ENCODE results near the gene WDR37. TPM values are rescaled to one million over a fixed set of nuclear protein-coding genes. Genes with fewer than 3 reads are reported as not detected.
A peak's percentile ranks its signal among the peaks of the same experiment; 100 is the strongest.
"Not testable (repeated sequence)": the region's sequence is repeated elsewhere in the genome, so short reads cannot be mapped to it uniquely, and the experiment has no call there.

The WDR37 gene
- total RNA-seq, 2 experiments from 2014 or later: 30.4 to 34.4 TPM

DNA sequence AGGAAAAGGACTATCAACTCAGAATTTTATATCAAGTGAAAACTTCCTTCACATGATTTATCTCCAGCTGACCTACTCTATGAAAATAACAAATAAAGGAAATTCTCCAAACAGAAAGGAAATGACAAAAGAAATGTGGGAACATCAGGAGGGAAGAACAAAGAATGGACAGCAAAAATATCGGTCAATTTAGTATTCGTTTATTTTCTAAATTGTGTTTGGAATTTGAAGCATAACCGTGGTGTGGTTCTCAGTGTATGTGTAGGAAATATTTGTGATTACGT, 8.7 kb downstream of the WDR37 start:
- Mint-ChIP-seq H3K27ac (no peak overlapping the region), H3K4me3 (no peak overlapping the region), H3K36me3 (peaks cover 23% of the 10 kb centered on the region), H3K9me3 (no peaks in the 10 kb centered on the region), H3K4me1 (peaks cover 56% of the 10 kb centered on the region), H3K27me3 (no peaks in the 10 kb centered on the region)
- no peak for DNase-seq
- ATAC-seq (ENCODE audit: low read depth): no peak
- POLR2A ChIA-PET: no interaction called here

- POLR2A ChIA-PET; H3K27me3 Mint-ChIP-seq; H3K4me3 Mint-ChIP-seq; DNase-seq; ATAC-seq (ENCODE audit: low read depth); H3K27ac Mint-ChIP-seq; H3K9me3 Mint-ChIP-seq: not testable (repeated sequence)
- peaks cover 42% of the 10 kb centered on the region for H3K4me1 Mint-ChIP-seq
- H3K36me3 Mint-ChIP-seq: peaks cover 21% of the 10 kb centered on the region
These were observed 10.5 kb downstream of the WDR37 start for GRCh38 chr10:1066734-1067133.

- ATAC-seq (ENCODE audit: low read depth): no peak
- no peak overlapping the region for H3K4me3 Mint-ChIP-seq
These were observed 12.5 kb downstream of the WDR37 start for GRCh38 chr10:1068380-1069361.

GRCh38 chr10:1070919-1071318, 14.7 kb downstream of the WDR37 start:
- Mint-ChIP-seq H3K27me3 (no peaks in the 10 kb centered on the region), H3K4me1 (peaks cover 12% of the 10 kb centered on the region), H3K4me3 (no peak overlapping the region), H3K27ac (no peak overlapping the region), H3K9me3 (no peaks in the 10 kb centered on the region), H3K36me3 (peaks cover 23% of the 10 kb centered on the region)
- no peak for DNase-seq
- no peak for ATAC-seq (ENCODE audit: low read depth)
- POLR2A ChIA-PET: no interaction called here

More at GRCh38 chr10:1068380-1069361, 12.5 kb downstream of the WDR37 start:
- POLR2A ChIA-PET: no interaction called here
- peaks cover 24% of the 10 kb centered on the region for H3K36me3 Mint-ChIP-seq
- H3K4me1 Mint-ChIP-seq: peaks cover 23% of the 10 kb centered on the region
- no peaks in the 10 kb centered on the region for H3K9me3 Mint-ChIP-seq
- no peak overlapping the region for H3K27ac Mint-ChIP-seq
- H3K27me3 Mint-ChIP-seq: no peaks in the 10 kb centered on the region
- DNase-seq: no peak

GRCh38 chr10:1074052-1074747, 18.0 kb downstream of the WDR37 start:
- Mint-ChIP-seq H3K36me3 (peaks cover 18% of the 10 kb centered on the region), H3K4me3 (no peak overlapping the region), H3K4me1 (peaks cover 5% of the 10 kb centered on the region), H3K27me3 (no peaks in the 10 kb centered on the region), H3K27ac (peak overlapping the region; percentile 61), H3K9me3 (no peaks in the 10 kb centered on the region)
- ATAC-seq (ENCODE audit: low read depth): peak; percentile 33
- no peak for DNase-seq
- POLR2A ChIA-PET: no interaction called here

- Mint-ChIP-seq H3K4me1 (no peaks in the 10 kb centered on the region), H3K27me3 (no peaks in the 10 kb centered on the region), H3K27ac (peak overlapping the region; percentile 61), H3K4me3 (no peak overlapping the region), H3K36me3 (peaks cover 17% of the 10 kb centered on the region), H3K9me3 (no peaks in the 10 kb centered on the region)
- no peak for DNase-seq
- no peak for ATAC-seq (ENCODE audit: low read depth)
- POLR2A ChIA-PET: interaction anchor here (0.6 kb wide), 2 partner anchors 12 to 26 kb away, joined by 3 to 4 read pairs; partner anchors contain the start of gene IDI1
These were observed 18.6 kb downstream of the WDR37 start for GRCh38 chr10:1074748-1075308.

DNA sequence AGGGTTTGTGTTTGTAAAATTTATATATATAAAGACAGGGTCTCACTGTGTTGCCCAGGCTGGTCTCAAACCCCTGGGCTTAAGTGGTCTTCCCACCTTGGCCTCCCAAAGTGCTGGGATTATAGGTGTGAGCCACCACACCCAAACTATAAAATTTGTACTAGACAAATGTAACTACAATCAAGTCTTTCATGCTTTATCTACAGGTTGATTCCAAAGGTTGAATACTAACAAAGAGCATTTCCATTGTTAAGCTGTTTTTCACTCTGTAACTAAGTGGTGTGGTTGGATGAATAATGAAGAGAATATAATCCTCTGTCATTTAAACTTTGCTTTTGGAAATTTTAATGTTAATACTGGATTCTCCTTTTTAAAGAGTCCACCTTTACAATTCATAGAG, 22.5 kb downstream of the WDR37 start:
- POLR2A ChIA-PET: no interaction called here

DNA sequence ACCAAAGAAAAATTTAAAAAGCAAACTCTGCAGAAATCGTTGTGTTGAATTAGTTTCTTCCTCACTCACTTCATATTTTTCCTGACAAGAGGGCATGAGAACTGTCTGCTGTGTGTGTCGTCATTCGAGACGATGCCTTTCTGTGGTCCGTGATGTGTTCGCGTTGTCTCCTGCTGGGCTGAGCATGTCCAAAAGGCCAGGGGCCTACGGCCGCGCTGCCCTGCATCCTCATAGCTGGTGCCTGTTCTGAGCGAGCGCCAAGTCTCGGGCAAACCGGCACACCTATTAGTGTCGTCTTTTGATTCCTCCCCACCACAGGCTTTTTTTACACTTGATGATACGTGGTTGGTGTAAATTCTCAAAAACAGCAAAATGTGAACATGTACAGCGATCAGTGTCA, 27.4 kb downstream of the WDR37 start:
- peaks cover 5% of the 10 kb centered on the region for H3K4me1 Mint-ChIP-seq
- no peaks in the 10 kb centered on the region for H3K9me3 Mint-ChIP-seq
- no peak overlapping the region for H3K4me3 Mint-ChIP-seq
- POLR2A ChIA-PET: interaction anchor here (0.7 kb wide), 1 partner anchor 35 kb away, joined by 3 read pairs; the partner anchor contains the start of gene IDI1
- peaks cover 25% of the 10 kb centered on the region for H3K36me3 Mint-ChIP-seq
- no peaks in the 10 kb centered on the region for H3K27me3 Mint-ChIP-seq
- DNase-seq: no peak
- no peak overlapping the region for H3K27ac Mint-ChIP-seq
- ATAC-seq (ENCODE audit: low read depth): no peak

More for the DNA sequence above, 22.5 kb downstream of the WDR37 start:
- H3K4me1 Mint-ChIP-seq: no peaks in the 10 kb centered on the region
- no peak overlapping the region for H3K4me3 Mint-ChIP-seq
- peaks cover 25% of the 10 kb centered on the region for H3K36me3 Mint-ChIP-seq
- H3K27me3 Mint-ChIP-seq: no peaks in the 10 kb centered on the region
- DNase-seq: no peak
- no peak for ATAC-seq (ENCODE audit: low read depth)
- H3K27ac Mint-ChIP-seq: no peak overlapping the region
- H3K9me3 Mint-ChIP-seq: no peaks in the 10 kb centered on the region

DNA sequence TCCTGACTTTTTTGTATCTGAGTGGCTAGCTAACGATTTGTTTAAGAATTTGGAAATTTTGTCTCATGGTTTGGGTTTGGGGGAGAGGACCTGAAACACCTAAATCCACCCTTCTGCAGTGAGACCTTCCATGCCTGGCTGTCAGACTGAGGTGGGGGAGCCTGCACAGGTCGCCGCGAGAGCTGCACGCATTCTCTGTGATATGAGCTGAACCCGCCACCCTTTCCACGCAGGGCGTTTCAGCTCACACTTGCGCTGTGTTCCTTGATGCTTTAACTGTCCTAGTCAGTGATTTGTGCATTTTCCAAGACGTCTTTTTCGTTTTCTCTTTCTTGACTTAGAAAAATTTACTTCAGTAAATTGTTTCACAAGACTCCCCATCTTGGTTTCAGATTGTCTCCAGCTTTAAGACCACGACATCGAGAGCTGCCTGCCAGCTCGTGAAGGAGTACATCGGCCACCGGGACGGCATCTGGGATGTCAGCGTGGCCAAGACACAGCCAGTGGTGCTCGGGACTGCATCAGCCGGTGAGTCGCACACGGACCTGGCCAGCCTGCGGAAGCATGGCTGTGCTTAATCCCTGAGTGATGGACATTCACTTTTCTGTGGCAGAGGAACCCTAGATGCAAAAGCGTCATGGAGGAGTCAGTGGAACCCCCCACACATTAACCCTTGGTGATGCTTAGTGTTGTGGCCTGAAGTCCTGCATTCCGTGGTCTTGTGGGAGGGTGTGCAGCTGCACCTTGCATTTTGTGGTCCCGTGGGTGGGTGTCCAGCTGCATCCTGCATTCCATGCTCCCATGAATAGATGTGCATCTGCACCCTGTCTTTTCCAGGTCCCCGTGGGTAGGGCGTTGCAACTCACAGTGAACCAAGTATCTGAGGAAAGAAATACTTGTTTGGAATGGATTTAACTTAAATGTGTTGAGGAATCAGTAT, 28.1 kb downstream of the WDR37 start:
- H3K36me3 Mint-ChIP-seq: peaks cover 25% of the 10 kb centered on the region
- no peak overlapping the region for H3K27ac Mint-ChIP-seq
- DNase-seq: no peak
- no peaks in the 10 kb centered on the region for H3K27me3 Mint-ChIP-seq
- peaks cover 5% of the 10 kb centered on the region for H3K4me1 Mint-ChIP-seq
- H3K4me3 Mint-ChIP-seq: no peak overlapping the region
- POLR2A ChIA-PET: interaction anchor here (0.7 kb wide), 1 partner anchor 35 kb away, joined by 3 read pairs; the partner anchor contains the start of gene IDI1
- ATAC-seq (ENCODE audit: low read depth): no peak
- H3K9me3 Mint-ChIP-seq: no peaks in the 10 kb centered on the region

DNA sequence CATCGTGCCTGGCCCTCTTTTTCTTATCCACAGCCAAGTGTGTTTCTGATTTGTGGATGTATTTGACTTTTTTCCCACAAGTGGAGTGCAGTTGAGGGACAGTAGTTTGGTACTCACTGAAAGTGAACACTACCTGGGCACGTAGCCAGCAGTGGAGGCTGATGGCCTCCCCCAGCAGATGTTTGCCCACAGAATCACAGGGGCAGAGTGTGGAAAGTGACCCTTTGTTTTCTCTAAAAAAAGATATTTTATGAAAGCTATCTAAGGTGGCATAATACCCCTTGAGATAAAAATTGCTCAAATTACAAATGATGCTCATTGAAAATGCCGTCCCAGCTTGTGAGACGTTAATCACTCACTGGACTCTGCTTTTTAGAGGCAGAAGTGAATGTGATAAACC, 29.1 kb downstream of the WDR37 start:
- no peak for ATAC-seq (ENCODE audit: low read depth)
- H3K9me3 Mint-ChIP-seq: no peaks in the 10 kb centered on the region
- no peak overlapping the region for H3K27ac Mint-ChIP-seq
- peaks cover 22% of the 10 kb centered on the region for H3K36me3 Mint-ChIP-seq
- no peak overlapping the region for H3K4me3 Mint-ChIP-seq
- H3K4me1 Mint-ChIP-seq: peaks cover 5% of the 10 kb centered on the region
- no peaks in the 10 kb centered on the region for H3K27me3 Mint-ChIP-seq
- POLR2A ChIA-PET: no interaction called here
- no peak for DNase-seq

DNA sequence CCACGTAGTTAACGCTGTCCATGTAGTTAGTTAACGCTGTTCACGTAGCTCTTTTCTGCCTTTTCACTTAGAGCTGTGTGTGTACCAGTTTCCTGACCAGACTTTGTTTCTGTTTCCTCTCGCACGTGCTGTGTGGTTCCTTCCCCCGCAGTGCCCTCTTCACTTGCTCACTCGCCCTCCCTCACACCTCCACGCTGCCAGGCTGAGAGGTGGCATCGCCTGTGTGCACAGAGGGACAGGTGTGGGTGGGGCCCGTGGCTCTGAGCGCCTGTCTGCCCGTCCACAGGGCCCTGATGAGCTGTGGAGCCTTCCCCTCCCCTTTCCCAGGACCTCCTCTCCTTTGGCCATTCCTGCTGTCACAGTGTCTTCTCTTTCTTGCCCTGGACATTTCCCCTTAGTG, 30.6 kb downstream of the WDR37 start:
- H3K36me3 Mint-ChIP-seq: peaks cover 29% of the 10 kb centered on the region
- no peaks in the 10 kb centered on the region for H3K9me3 Mint-ChIP-seq
- ATAC-seq (ENCODE audit: low read depth): no peak
- H3K4me3 Mint-ChIP-seq: no peak overlapping the region
- peaks cover 5% of the 10 kb centered on the region for H3K4me1 Mint-ChIP-seq
- H3K27ac Mint-ChIP-seq: no peak overlapping the region
- POLR2A ChIA-PET: interaction anchor here (0.6 kb wide), 1 partner anchor 12 kb away, joined by 4 read pairs; no protein-coding TSS in a partner anchor
- no peaks in the 10 kb centered on the region for H3K27me3 Mint-ChIP-seq
- DNase-seq: no peak

GRCh38 chr10:1089017-1089689, 33.0 kb downstream of the WDR37 start:
- H3K4me1 Mint-ChIP-seq: peaks cover 7% of the 10 kb centered on the region
- POLR2A ChIA-PET: no interaction called here
- H3K36me3 Mint-ChIP-seq: peaks cover 24% of the 10 kb centered on the region
- H3K27me3 Mint-ChIP-seq: no peaks in the 10 kb centered on the region
- H3K27ac Mint-ChIP-seq: no peak overlapping the region
- H3K4me3 Mint-ChIP-seq: no peak overlapping the region
- no peaks in the 10 kb centered on the region for H3K9me3 Mint-ChIP-seq
- DNase-seq (no peak), ATAC-seq (ENCODE audit: low read depth) (no peak)
